SU-DHL-6 (cell line): ENCODE data around the gene PGPEP1.

ENCODE experiments used
- H2AFZ ChIP-seq: fragments of 200-600 bp; sonication (generic); 2 replicates; pipeline ENCODE4 v1.6.1; 2014; ENCODE audit warnings: low read depth, mild to moderate bottlenecking, moderate library complexity, mixed read lengths, antibody characterized with exemption, low read length; ENCODE audit not compliant: severe bottlenecking
- H3F3A ChIP-seq: fragments of 200-600 bp; shearing (Covaris generic); 2 replicates; pipeline ENCODE4 v1.6.0; 2016; ENCODE audit warnings: antibody characterized with exemption, mild to moderate bottlenecking; ENCODE audit not compliant: insufficient read depth
- H3K27ac ChIP-seq: fragments of 200-600 bp; sonication (generic); 2 replicates; pipeline ENCODE4 v1.5.1; 2016; ENCODE audit warnings: low read depth, mild to moderate bottlenecking, low read length, moderate library complexity, mixed read lengths
- H3K27me3 ChIP-seq: fragments of 200-600 bp; sonication (generic), shearing (Covaris generic); 2 replicates; pipeline ENCODE4 v1.6.0; 2014; ENCODE audit warnings: mild to moderate bottlenecking, low read length
- H3K36me3 ChIP-seq: fragments of 200-600 bp; sonication (generic); 2 replicates; pipeline ENCODE4 v1.6.1; 2014; ENCODE audit warnings: mild to moderate bottlenecking, low read length, mixed read lengths
- H3K4me2 ChIP-seq: fragments of 300-600, 200-600 bp; shearing (Covaris generic), sonication (generic); 2 replicates; pipeline ENCODE4 v1.6.0; 2014; ENCODE audit warnings: low read length, low read depth, mild to moderate bottlenecking; ENCODE audit not compliant: poor library complexity, severe bottlenecking
- H3K4me3 ChIP-seq: fragments of 200-600 bp; sonication (generic); 2 replicates; pipeline ENCODE4 v1.5.1; 2014; ENCODE audit warnings: antibody characterized with exemption, low read length, mild to moderate bottlenecking, mixed read lengths; ENCODE audit not compliant: insufficient read depth, poor library complexity, severe bottlenecking
- H3K79me2 ChIP-seq: fragments of 200-600 bp; sonication (generic); 2 replicates; pipeline ENCODE4 v1.6.1; 2014; ENCODE audit warnings: mild to moderate bottlenecking, low read length, moderate library complexity; ENCODE audit not compliant: insufficient read depth
- H3K9ac ChIP-seq: fragments of 200-600 bp; sonication (generic); 2 replicates; pipeline ENCODE4 v1.7.0; 2014; ENCODE audit warnings: mild to moderate bottlenecking, low read length
- H3K9me2 ChIP-seq: fragments of 200-600 bp; sonication (generic); replicated peaks from 2 replicates; pipeline ENCODE4 v1.6.1; 2014; ENCODE audit warnings: low read length; ENCODE audit not compliant: insufficient read depth
- H3K9me3 ChIP-seq: fragments of 200-600 bp; sonication (generic); 2 replicates; pipeline ENCODE4 v1.6.1; 2014; ENCODE audit warnings: low read length, mixed read lengths; ENCODE audit not compliant: insufficient read depth
- H4K20me1 ChIP-seq: fragments of 200-600 bp; sonication (generic); 2 replicates; pipeline ENCODE4 v1.6.1; 2014; ENCODE audit warnings: low read depth, mild to moderate bottlenecking, antibody characterized with exemption, low read length, moderate library complexity, mixed read lengths
- CTCF ChIP-seq: fragments of 200-600 bp; sonication (generic); IDR thresholded peaks from one replicate; pipeline ENCODE4 v1.5.1; 2017; ENCODE audit warnings: antibody characterized with exemption, mild to moderate bottlenecking, low read length, moderate library complexity; ENCODE audit not compliant: insufficient read depth, poor library complexity, severe bottlenecking
- EZH2phosphoT487 ChIP-seq: fragments of 200-600 bp; sonication (generic), shearing (Covaris generic); conservative IDR thresholded peaks from 2 replicates; pipeline ENCODE4 v1.6.1; 2018; ENCODE audit warnings: mild to moderate bottlenecking, antibody characterized with exemption, low read length, moderate library complexity, mixed read lengths

Gene PGPEP1

GRCh38 chr19:18298601-18299000 is 41.8 kb upstream of the PGPEP1 start:
- Histone ChIP-seq H3K27ac (no peak overlapping the region), H3K27me3 (no peaks in the 10 kb centered on the region), H4K20me1 (no peaks in the 10 kb centered on the region), H3F3A (no peaks in the 10 kb centered on the region), H2AFZ (no peak overlapping the region), H3K9me2 (no peaks in the 10 kb centered on the region), H3K36me3 (no peaks in the 10 kb centered on the region), H3K9ac (no peak overlapping the region), H3K4me3 (no peak overlapping the region), H3K9me3 (no peaks in the 10 kb centered on the region), H3K79me2 (no peaks in the 10 kb centered on the region), H3K4me2 (no peak overlapping the region)
- no peak for TF ChIP-seq CTCF
- no peak for TF ChIP-seq EZH2phosphoT487

GRCh38 chr19:18299654-18300053 is 40.7 kb upstream of the PGPEP1 start:
- no peak overlapping the region for H2AFZ ChIP-seq
- H3K27me3 ChIP-seq: no peaks in the 10 kb centered on the region
- no peak overlapping the region for H3K9ac ChIP-seq
- no peaks in the 10 kb centered on the region for H3K79me2 ChIP-seq
- H4K20me1 ChIP-seq: no peaks in the 10 kb centered on the region
- H3K9me3 ChIP-seq: no peaks in the 10 kb centered on the region
- H3K9me2 ChIP-seq: no peaks in the 10 kb centered on the region
- H3K4me2 ChIP-seq: no peak overlapping the region
- H3K4me3 ChIP-seq: no peak overlapping the region
- no peak overlapping the region for H3K27ac ChIP-seq
- H3F3A ChIP-seq: 0 out of 2 replicates have a peak, but pooled peaks cover 1% of the 10 kb centered on the region
- no peaks in the 10 kb centered on the region for H3K36me3 ChIP-seq
- TF ChIP-seq EZH2phosphoT487 (no peak), CTCF (no peak)

GRCh38 chr19:18300930-18301717 is 39.3 kb upstream of the PGPEP1 start:
- Histone ChIP-seq H4K20me1 (no peaks in the 10 kb centered on the region), H2AFZ (no peak overlapping the region), H3K9ac (no peak overlapping the region)

More at GRCh38 chr19:18300930-18301717, 39.3 kb upstream of the PGPEP1 start:
- Histone ChIP-seq H3K27ac (no peak overlapping the region), H3K27me3 (no peaks in the 10 kb centered on the region), H3K4me2 (no peak overlapping the region), H3K4me3 (no peak overlapping the region), H3K9me2 (no peaks in the 10 kb centered on the region), H3K79me2 (no peaks in the 10 kb centered on the region), H3K9me3 (no peaks in the 10 kb centered on the region), H3K36me3 (no peaks in the 10 kb centered on the region), H3F3A (0 out of 2 replicates have a peak, but pooled peaks cover 7% of the 10 kb centered on the region)
- TF ChIP-seq CTCF (no peak), EZH2phosphoT487 (no peak)
